NOMO-1 treated with DMSO at 0.1 percent for 48 hours (cell line): ENCODE results near the gene CD300LG.

Experiments used
- DNase-seq: peaks from one replicate; lab custom pipeline; 2025; ENCODE audit not compliant: unreplicated experiment; lab: John Stamatoyannopoulos, UW

Gene CD300LG

GRCh38 chr17:43905400-43905984, 58.5 kb downstream of the CD300LG start:
- no peak for DNase-seq

GRCh38 chr17:43905985-43906852, 59.2 kb downstream of the CD300LG start:
- DNase-seq: no peak

GRCh38 chr17:43906951-43907424, 60.0 kb downstream of the CD300LG start:
- DNase-seq: no peak

GRCh38 chr17:43907425-43907981, 60.5 kb downstream of the CD300LG start, which contains the start of gene MPP2:
TSS of gene MPP2 (minus strand) at chr17:43907536. CDS start at chr17:43904460, 3,076 bp downstream.
- peak; percentile 52 for DNase-seq

GRCh38 chr17:43907998-43908721, 61.2 kb downstream of the CD300LG start:
- peak; percentile 34 for DNase-seq

- DNase-seq: no peak
Observed at GRCh38 chr17:43909537-43910231, 62.7 kb downstream of the CD300LG start.

- DNase-seq: no peak
Observed at GRCh38 chr17:43911904-43912303, 64.9 kb downstream of the CD300LG start.

- DNase-seq: no peak
Observed at GRCh38 chr17:43912635-43913304, 65.8 kb downstream of the CD300LG start.
